HEK293T (cell line): ENCODE measurements around the gene SYCE1.
A peak's percentile ranks its signal among the peaks of the same experiment; 100 is the strongest.
"Not testable (repeated sequence)": the region's sequence is repeated elsewhere in the genome, so short reads cannot be mapped to it uniquely, and the experiment has no call there.

Experiments used
- CTCF ChIA-PET: fragments of 350-600 bp; formaldehyde crosslinking; extraction: SDS; loops from one replicate; lab custom pipeline; 2021; ENCODE audit warnings: antibody characterized with exemption, inconsistent platforms; lab: Yijun Ruan, JAX
- POLR2A ChIA-PET: fragments of 350-600 bp; formaldehyde crosslinking; extraction: SDS; loops from one replicate; lab custom pipeline; 2020; ENCODE audit warnings: antibody characterized with exemption, inconsistent platforms; lab: Yijun Ruan, JAX
- DNase-seq: peaks from one replicate; pipeline ENCODE4 v3.0.0; 2012; ENCODE audit warnings: mixed read lengths; ENCODE audit errors: extremely low spot score
- ARNT ChIP-seq: fragments of 450-650 bp; IDR thresholded peaks from 2 replicates; pipeline ENCODE4 v1.6.1; 2017; ENCODE audit warnings: mild to moderate bottlenecking
- BHLHE40 ChIP-seq: fragments of 450-650 bp; IDR thresholded peaks from 2 replicates; pipeline ENCODE4 v1.6.1; 2016; ENCODE audit warnings: mild to moderate bottlenecking, moderate library complexity, borderline replicate concordance
- CTBP1 ChIP-seq: fragments of 450-650 bp; IDR thresholded peaks from 2 replicates; pipeline ENCODE4 v1.6.1; 2016; ENCODE audit warnings: borderline replicate concordance
- ELF4 ChIP-seq: fragments of 450-650 bp; IDR thresholded peaks from 2 replicates; pipeline ENCODE4 v1.6.1; 2017; ENCODE audit warnings: antibody characterized with exemption
- FOXA1 ChIP-seq: fragments of 450-650 bp; IDR thresholded peaks from 2 replicates; pipeline ENCODE4 v1.6.1; 2016; ENCODE audit warnings: mild to moderate bottlenecking
- FOXK2 ChIP-seq: fragments of 450-650 bp; IDR thresholded peaks from 2 replicates; pipeline ENCODE4 v1.6.1; 2016; ENCODE audit warnings: mild to moderate bottlenecking
- FOXM1 ChIP-seq: fragments of 450-650 bp; IDR thresholded peaks from 2 replicates; pipeline ENCODE4 v1.6.1; 2017; ENCODE audit warnings: mild to moderate bottlenecking, borderline replicate concordance
- HDGF ChIP-seq: fragments of 450-650 bp; IDR thresholded peaks from 2 replicates; pipeline ENCODE4 v1.6.1; 2017; ENCODE audit warnings: antibody characterized with exemption, borderline replicate concordance
- L3MBTL2 ChIP-seq: fragments of 450-650 bp; conservative IDR thresholded peaks from 2 replicates; pipeline ENCODE4 v1.6.1; 2016; ENCODE audit warnings: mild to moderate bottlenecking
- LEF1 ChIP-seq: fragments of 450-650 bp; IDR thresholded peaks from 2 replicates; pipeline ENCODE4 v1.6.1; 2017; ENCODE audit warnings: mild to moderate bottlenecking, borderline replicate concordance
- NFRKB ChIP-seq: fragments of 450-650 bp; IDR thresholded peaks from 2 replicates; pipeline ENCODE4 v1.6.1; 2016; ENCODE audit warnings: mild to moderate bottlenecking, moderate library complexity
- SP1 ChIP-seq: fragments of 450-650 bp; IDR thresholded peaks from 2 replicates; pipeline ENCODE4 v1.6.1; 2017
- SUZ12 ChIP-seq: fragments of 450-650 bp; IDR thresholded peaks from 2 replicates; pipeline ENCODE4 v1.6.1; 2016; ENCODE audit warnings: mild to moderate bottlenecking
- TARDBP ChIP-seq: fragments of 450-650 bp; IDR thresholded peaks from 2 replicates; pipeline ENCODE4 v1.6.1; 2016
- ZNF384 ChIP-seq: fragments of 450-650 bp; IDR thresholded peaks from 2 replicates; pipeline ENCODE4 v1.6.1; 2016
- TF ChIP-seq, protein P1 (sequence below): fragments of 450-650 bp; IDR thresholded peaks from 2 replicates; pipeline ENCODE4 v1.6.1; 2016

The SYCE1 gene, protein sequence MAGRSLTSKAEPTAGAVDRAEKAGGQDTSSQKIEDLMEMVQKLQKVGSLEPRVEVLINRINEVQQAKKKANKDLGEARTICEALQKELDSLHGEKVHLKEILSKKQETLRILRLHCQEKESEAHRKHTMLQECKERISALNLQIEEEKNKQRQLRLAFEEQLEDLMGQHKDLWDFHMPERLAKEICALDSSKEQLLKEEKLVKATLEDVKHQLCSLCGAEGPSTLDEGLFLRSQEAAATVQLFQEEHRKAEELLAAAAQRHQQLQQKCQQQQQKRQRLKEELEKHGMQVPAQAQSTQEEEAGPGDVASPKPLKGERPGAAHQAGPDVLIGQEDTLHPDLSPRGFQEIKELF

DNA sequence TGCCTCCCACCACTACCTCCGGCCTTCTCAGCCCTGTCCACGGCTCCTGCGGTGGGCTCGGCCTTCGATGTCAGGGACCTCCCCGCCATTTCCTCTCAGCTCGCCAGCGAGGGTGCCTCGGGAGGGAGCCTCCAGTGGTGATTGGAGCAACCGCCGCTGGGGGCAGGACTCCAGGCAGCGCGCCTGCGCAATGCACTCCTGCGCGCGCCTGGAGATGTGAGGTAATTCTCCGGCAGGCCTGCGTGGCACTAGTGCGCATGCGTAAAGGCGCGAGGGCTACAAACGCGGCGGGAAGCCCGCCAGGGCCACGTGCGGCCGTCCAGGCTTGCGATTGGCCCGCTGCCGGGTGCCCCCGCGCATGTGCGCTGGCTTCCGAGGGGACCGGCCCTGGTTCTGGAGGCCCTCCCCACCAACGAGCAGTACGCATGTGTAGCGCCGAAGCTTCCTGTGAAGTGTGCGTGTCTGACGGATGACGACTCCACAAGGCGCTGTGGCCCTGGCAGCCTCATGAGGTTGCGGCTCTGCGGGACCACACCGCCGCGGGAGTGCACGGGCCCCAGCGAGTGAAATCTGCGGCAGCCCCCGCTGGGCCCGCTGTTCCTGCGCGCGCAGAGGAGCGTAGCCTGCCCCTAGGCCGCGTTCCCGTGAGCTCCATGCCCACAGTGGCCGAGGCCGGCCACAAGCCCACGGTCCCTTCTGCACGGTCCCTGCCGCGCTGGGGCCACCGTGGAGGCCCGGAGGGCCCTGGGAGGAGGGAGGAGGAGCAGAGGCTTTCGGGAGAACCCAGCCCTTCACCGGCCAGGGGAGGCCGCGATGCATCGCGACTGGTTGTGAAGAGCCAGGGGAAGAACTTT, at the start of gene SYCE1:
Gene SYCE1, minus strand, starts transcription at position 143 of the 854 bp plus-strand sequence. Its CDS starts 54 bp downstream, at position 89.
- no peak for DNase-seq
- ChIA-PET CTCF (no interaction called here), POLR2A (no interaction called here)
- TF ChIP-seq FOXA1: no peak
- TF ChIP-seq FOXM1: no peak
- no peak for TF ChIP-seq TARDBP
- TF ChIP-seq, protein P1, sequence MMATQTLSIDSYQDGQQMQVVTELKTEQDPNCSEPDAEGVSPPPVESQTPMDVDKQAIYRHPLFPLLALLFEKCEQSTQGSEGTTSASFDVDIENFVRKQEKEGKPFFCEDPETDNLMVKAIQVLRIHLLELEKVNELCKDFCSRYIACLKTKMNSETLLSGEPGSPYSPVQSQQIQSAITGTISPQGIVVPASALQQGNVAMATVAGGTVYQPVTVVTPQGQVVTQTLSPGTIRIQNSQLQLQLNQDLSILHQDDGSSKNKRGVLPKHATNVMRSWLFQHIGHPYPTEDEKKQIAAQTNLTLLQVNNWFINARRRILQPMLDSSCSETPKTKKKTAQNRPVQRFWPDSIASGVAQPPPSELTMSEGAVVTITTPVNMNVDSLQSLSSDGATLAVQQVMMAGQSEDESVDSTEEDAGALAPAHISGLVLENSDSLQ: no peak
- no peak for TF ChIP-seq HDGF
- no peak for TF ChIP-seq SUZ12
- TF ChIP-seq ELF4: no peak
- TF ChIP-seq L3MBTL2: no peak
- no peak for TF ChIP-seq ZNF384
- no peak for TF ChIP-seq FOXK2

DNA sequence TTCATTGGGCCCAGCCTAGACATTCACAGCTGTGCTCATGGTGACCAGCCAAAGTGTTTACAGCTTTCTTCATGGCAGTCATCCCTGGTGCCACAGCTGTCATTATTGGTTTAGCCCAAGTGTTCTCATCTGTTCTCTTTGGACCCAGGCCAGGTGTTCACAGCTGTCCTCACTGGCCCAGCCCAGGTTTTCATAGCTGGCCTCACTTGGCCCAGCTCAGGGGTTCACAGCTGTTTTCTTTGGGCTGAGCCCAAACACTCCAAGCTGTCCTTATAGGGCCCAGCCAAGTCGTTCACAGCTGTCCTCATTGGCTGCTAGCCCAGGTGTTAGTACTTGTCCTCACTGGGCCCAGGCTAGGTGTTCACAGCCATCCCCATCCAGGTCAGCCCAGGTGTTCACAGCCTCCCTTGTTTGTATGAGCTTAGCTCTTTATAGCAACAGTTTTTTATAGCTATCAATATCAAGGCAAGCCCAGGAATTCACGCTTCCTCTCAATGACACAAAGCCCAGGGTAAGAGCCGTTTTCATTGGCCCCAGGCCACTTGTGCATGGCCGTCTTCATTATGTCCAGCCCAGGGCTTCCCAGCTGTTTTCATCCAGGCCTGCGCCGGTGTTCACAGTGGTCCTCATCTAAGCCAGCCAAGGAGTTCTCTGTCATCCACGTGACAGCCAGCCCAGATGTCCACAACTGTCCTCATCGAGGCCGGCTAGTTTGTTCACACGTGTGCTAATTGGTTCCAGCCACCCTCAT, 49.6 kb upstream of the SYCE1 start:
- ChIA-PET CTCF (interaction anchor here (0.5 kb wide), 1 partner anchor 386 kb away, joined by 6 read pairs; no protein-coding TSS in a partner anchor), POLR2A (no interaction called here)
- TF ChIP-seq LEF1 (no peak), FOXA1 (no peak), CTBP1 (no peak), ARNT (no peak), HDGF (no peak), TARDBP (no peak), SUZ12 (no peak), SP1 (no peak), BHLHE40 (no peak), FOXM1 (no peak), NFRKB (no peak), L3MBTL2 (no peak), ZNF384 (no peak), ELF4 (no peak), FOXK2 (no peak)
- TF ChIP-seq, protein P1: no peak
- no peak for DNase-seq

DNA sequence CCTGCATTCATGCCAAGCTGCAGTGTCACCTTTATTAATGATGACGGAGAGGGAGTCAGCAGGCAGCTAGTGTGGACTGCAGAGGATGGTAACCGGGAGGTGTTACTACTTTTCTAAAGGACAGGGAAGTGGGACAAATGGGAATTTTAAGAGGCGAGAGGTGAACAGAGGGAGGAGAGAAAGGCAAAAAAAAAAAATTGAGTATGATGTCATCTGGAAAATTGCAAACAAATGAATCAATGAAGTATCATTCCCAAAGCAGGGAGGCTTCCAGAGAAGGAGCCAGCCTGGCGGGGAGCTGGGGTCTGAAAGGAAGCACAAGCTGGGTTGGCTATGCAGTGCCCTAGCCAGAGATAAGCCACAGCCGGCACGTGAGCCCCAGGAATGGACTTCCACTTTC, 48.3 kb upstream of the SYCE1 start:
- DNase-seq: no peak
- ChIA-PET CTCF (interaction anchor here (0.6 kb wide), 1 partner anchor 152 kb away, joined by 4 read pairs; no protein-coding TSS in a partner anchor), POLR2A (no interaction called here)
- TF ChIP-seq HDGF: no peak
- no peak for TF ChIP-seq ELF4
- TF ChIP-seq LEF1: no peak
- TF ChIP-seq NFRKB: no peak
- no peak for TF ChIP-seq FOXK2
- TF ChIP-seq CTBP1: no peak
- TF ChIP-seq, protein P1: no peak
- no peak for TF ChIP-seq BHLHE40
- TF ChIP-seq TARDBP: no peak
- no peak for TF ChIP-seq FOXA1
- TF ChIP-seq ZNF384: no peak

DNA sequence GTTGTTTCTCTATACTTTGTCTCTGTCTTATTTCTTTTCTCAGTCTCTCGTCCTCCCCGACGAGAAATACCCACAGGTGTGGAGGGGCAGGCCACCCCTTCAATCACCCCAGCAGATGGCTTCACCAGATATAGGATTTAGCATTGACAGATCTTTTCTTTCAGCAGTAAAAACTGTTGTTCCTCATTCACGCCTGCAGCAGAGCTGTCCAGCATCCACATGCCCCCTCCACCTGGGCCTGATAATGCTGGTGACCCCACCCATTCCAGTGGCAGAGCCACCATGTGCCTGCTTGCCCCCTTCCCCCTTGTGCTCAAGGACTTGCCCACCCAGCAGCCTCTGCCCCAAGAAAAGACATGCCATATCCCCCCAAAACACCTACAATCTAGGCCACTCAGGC, 45.7 kb upstream of the SYCE1 start:
- POLR2A ChIA-PET: no interaction called here
- DNase-seq: no peak
- CTCF ChIA-PET: no interaction called here

DNA sequence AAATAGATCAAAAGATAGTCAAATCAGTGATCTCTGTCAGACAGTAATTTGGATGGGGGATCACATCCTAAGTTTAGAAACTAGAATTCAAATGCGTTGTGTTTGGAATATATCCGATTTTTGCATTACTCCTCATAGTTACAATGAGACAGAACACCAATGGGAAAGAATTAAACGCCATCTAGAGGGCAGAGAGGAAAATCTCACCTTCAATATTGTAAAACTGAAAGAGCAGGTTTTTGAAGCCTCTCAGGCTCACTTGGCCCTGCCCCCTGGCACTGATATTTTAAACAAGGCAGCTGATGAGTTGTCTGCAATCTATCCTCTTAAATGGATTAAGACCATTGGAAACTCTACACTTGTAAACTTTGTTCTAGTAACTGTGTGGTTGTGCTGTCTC, 43.5 kb upstream of the SYCE1 start:
- ChIA-PET POLR2A (no interaction called here), CTCF (interaction anchor here (0.9 to 1.5 kb wide), 3 partner anchors 9 to 170 kb away, joined by 3 read pairs; no protein-coding TSS in a partner anchor)
- peak; percentile 28 for DNase-seq
- TF ChIP-seq SP1 (no peak), LEF1 (no peak), CTBP1 (no peak), L3MBTL2 (no peak)

More for the DNA sequence above, 45.7 kb upstream of the SYCE1 start:
- TF ChIP-seq HDGF (no peak), TARDBP (no peak), ZNF384 (no peak), FOXM1 (no peak), LEF1 (no peak)

DNA sequence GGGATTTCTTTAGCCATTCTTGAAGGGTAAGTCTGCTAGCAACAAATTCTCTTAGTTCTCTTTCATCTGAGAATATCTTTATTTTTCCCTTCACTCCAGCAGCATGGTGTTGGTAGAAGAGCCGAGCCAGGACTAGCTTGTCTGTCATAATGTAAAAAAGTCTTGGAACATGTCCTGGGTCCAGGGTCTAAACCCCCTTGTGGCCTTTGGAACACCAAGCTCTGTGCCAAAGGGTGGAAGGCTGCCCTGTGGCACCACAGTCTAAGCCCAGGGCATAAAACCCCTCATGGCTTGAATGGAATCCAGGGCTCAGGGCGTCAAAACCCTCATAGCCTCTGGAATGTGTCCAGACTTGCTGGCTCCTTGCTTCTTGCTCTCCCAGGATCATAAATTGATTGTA, 38.1 kb upstream of the SYCE1 start:
- POLR2A ChIA-PET, CTCF ChIA-PET, DNase-seq: not testable (repeated sequence)
